Hematopoietic multipotent progenitor cell treated with erythropoietin and hydrocortisone succinate and interleukin-3 and kit ligand, for 17 days (in vitro differentiated cells): ENCODE results near the gene SPRING1.
A peak's percentile ranks its signal among the peaks of the same experiment; 100 is the strongest.

Experiments
- DNase-seq: peaks from one replicate; pipeline ENCODE4 v3.0.0-alpha.2; 2015; ENCODE audit warnings: low spot score

SPRING1 gene

GRCh38 chr12:116708826-116709756 is 28.8 kb downstream of the SPRING1 start:
- DNase-seq = peak; percentile 21

GRCh38 chr12:116707751-116708150 is 30.1 kb downstream of the SPRING1 start:
- no peak for DNase-seq

GRCh38 chr12:116703214-116703795 is 34.6 kb downstream of the SPRING1 start:
- DNase-seq = peak; percentile 75

GRCh38 chr12:116701432-116701831 is 36.4 kb downstream of the SPRING1 start:
- DNase-seq = no peak

- DNase-seq = no peak
Observed at GRCh38 chr12:116700066-116700465, 37.8 kb downstream of the SPRING1 start.

- no peak for DNase-seq
Observed at GRCh38 chr12:116698554-116699075, 39.3 kb downstream of the SPRING1 start.

GRCh38 chr12:116698116-116698515 is 39.8 kb downstream of the SPRING1 start:
- no peak for DNase-seq

GRCh38 chr12:116697716-116698115 is 40.2 kb downstream of the SPRING1 start:
- DNase-seq = no peak

GRCh38 chr12:116697305-116697704 is 40.6 kb downstream of the SPRING1 start:
- no peak for DNase-seq

- DNase-seq = no peak
Observed at GRCh38 chr12:116695464-116695725, 42.5 kb downstream of the SPRING1 start.

GRCh38 chr12:116694653-116695463 is 43.0 kb downstream of the SPRING1 start:
- DNase-seq = no peak

- no peak for DNase-seq
Observed at GRCh38 chr12:116693286-116694227, 44.3 kb downstream of the SPRING1 start.

- no peak for DNase-seq
Observed at GRCh38 chr12:116692605-116693004, 45.3 kb downstream of the SPRING1 start.

- DNase-seq = no peak
Observed at GRCh38 chr12:116691636-116692035, 46.2 kb downstream of the SPRING1 start.

GRCh38 chr12:116691205-116691604 is 46.7 kb downstream of the SPRING1 start:
- no peak for DNase-seq

GRCh38 chr12:116689979-116690744 is 47.7 kb downstream of the SPRING1 start:
- DNase-seq = no peak

GRCh38 chr12:116689521-116689920 is 48.3 kb downstream of the SPRING1 start:
- no peak for DNase-seq
